A549 (cell line): ENCODE results near the gene DDIT4. TPM values are rescaled to one million over a fixed set of nuclear protein-coding genes. Genes with fewer than 3 reads are reported as not detected.

Experiments
- ATAC-seq, 2 experiments: fragments of 200-7000 bp in 1 of 2; fragments of >200 bp in 1 of 2; cut with Nextera tagmentation in 1 of 2; cut with Tn5 transposase in 1 of 2; 3 replicates each; pipeline versions ENCODE4 v1.8.0 to v1.9.1; 2018 to 2020; ENCODE audit warnings: mild to moderate bottlenecking in 1 of 2, moderate library complexity in 1 of 2
- CTCF ChIA-PET: fragments of 300-600 bp; sonication (Branson Sonifier 250); formaldehyde crosslinking; extraction: SDS; loops from one replicate; lab custom pipeline; 2021; ENCODE audit warnings: antibody characterized with exemption, inconsistent platforms; lab: Yijun Ruan, JAX
- POLR2A ChIA-PET: fragments of 350-600 bp; formaldehyde crosslinking; extraction: SDS; loops from one replicate; lab custom pipeline; 2021; ENCODE audit warnings: antibody characterized with exemption, inconsistent platforms; lab: Yijun Ruan, JAX
- DNase-seq, 2 experiments: peaks; one replicate each; pipeline versions ENCODE4 v3.0.0 to v3.0.0-alpha.2; 2011 to 2016; ENCODE audit warnings: low read depth in 1 of 2, low spot score in 1 of 2
- FAIRE-seq: peaks from 2 replicates; lab custom pipeline; 2011; peaks lifted over from hg19 to GRCh38; lab: Jason Lieb, UNC
- H3K27ac ChIP-seq, 2 experiments: fragments of >200 bp; sonication (Bioruptor Twin); formaldehyde crosslinking; 3 replicates each; pipeline ENCODE4 v1.5.1; 2016 to 2017
- H3K4me1 ChIP-seq: fragments of >200 bp; sonication (Bioruptor Twin); formaldehyde crosslinking; 3 replicates; pipeline ENCODE4 v1.6.1; 2016
- H3K4me2 ChIP-seq: fragments of >200 bp; sonication (Bioruptor Twin); formaldehyde crosslinking; 3 replicates; pipeline ENCODE4 v1.6.1; 2016
- H3K4me3 ChIP-seq: fragments of >200 bp; sonication (Bioruptor Twin); formaldehyde crosslinking; 3 replicates; pipeline ENCODE4 v1.5.1; 2016
- H3K9me3 ChIP-seq: fragments of >200 bp; sonication (Bioruptor Twin); formaldehyde crosslinking; 3 replicates; pipeline ENCODE4 v1.6.1; 2016
- BCL3 ChIP-seq: fragments of >200 bp; sonication (Bioruptor Twin); formaldehyde crosslinking; IDR thresholded peaks from 3 replicates; pipeline ENCODE4 v1.6.1; 2016
- CBX2 ChIP-seq: fragments of 200-600 bp; sonication (generic); IDR thresholded peaks from 2 replicates; pipeline ENCODE4 v1.6.1; 2016; ENCODE audit warnings: low read depth, mild to moderate bottlenecking, borderline replicate concordance
- CEBPB ChIP-seq, 2 experiments: fragments of >200 bp in 1 of 2; sonication (Bioruptor Twin) in 1 of 2; formaldehyde crosslinking in 1 of 2; IDR thresholded peaks; 2 replicates each; pipeline ENCODE4 v1.6.1; 2012 to 2016
- CHD2 ChIP-seq: fragments of 150-350 bp; IDR thresholded peaks from 2 replicates; pipeline ENCODE4 v1.6.1; 2014; ENCODE audit warnings: low read length; ENCODE audit not compliant: partially characterized antibody
- CHD4 ChIP-seq: fragments of 200-600 bp; sonication (generic); IDR thresholded peaks from 2 replicates; pipeline ENCODE4 v1.6.1; 2016; ENCODE audit warnings: antibody characterized with exemption, mild to moderate bottlenecking, borderline replicate concordance
- E2F6 ChIP-seq: IDR thresholded peaks from 2 replicates; pipeline ENCODE4 v1.6.1; 2012; ENCODE audit warnings: low read depth, borderline replicate concordance
- EHMT2 ChIP-seq: fragments of 200-600 bp; sonication (generic); IDR thresholded peaks from 2 replicates; pipeline ENCODE4 v1.6.1; 2016; ENCODE audit warnings: antibody characterized with exemption, low read depth, mild to moderate bottlenecking, moderate library complexity
- ELK1 ChIP-seq: fragments of 150-350 bp; IDR thresholded peaks from 2 replicates; pipeline ENCODE4 v1.6.1; 2014; ENCODE audit warnings: low read depth, mild to moderate bottlenecking, low read length
- GATA3 ChIP-seq: IDR thresholded peaks from 2 replicates; pipeline ENCODE4 v1.6.1; 2012; ENCODE audit warnings: borderline replicate concordance
- HDAC2 ChIP-seq: fragments of 200-600 bp; sonication (generic); IDR thresholded peaks from 2 replicates; pipeline ENCODE4 v1.6.1; 2016
- HMGXB4 ChIP-seq: fragments of 250-450 bp; sonication (Bioruptor Pico); IDR thresholded peaks from 2 replicates; pipeline ENCODE4 v1.5.0; 2021; ENCODE audit warnings: mild to moderate bottlenecking, moderate library complexity, borderline replicate concordance
- HOXB13 ChIP-seq: fragments of 250-450 bp; sonication (Bioruptor Pico); IDR thresholded peaks from 2 replicates; pipeline ENCODE4 v1.5.0; 2020; ENCODE audit warnings: low read depth, mild to moderate bottlenecking, moderate library complexity
- JUN ChIP-seq, 2 experiments: fragments of >200 bp; sonication (Bioruptor Twin); formaldehyde crosslinking; IDR thresholded peaks; 2 replicates in 1 of 2; 3 replicates in 1 of 2; pipeline ENCODE4 v1.6.1; 2016 to 2017
- JUNB ChIP-seq: fragments of >200 bp; sonication (Bioruptor Twin); formaldehyde crosslinking; IDR thresholded peaks from 2 replicates; pipeline ENCODE4 v1.6.1; 2016
- KDM1A ChIP-seq: fragments of 200-600 bp; sonication (generic); IDR thresholded peaks from 2 replicates; pipeline ENCODE4 v1.6.1; 2016; ENCODE audit warnings: low read depth, mild to moderate bottlenecking
- KDM5A ChIP-seq: fragments of 200-600 bp; sonication (generic); IDR thresholded peaks from 2 replicates; pipeline ENCODE4 v1.6.1; 2016; ENCODE audit warnings: antibody characterized with exemption, mild to moderate bottlenecking
- MAFK ChIP-seq: fragments of 450-650 bp; IDR thresholded peaks from 2 replicates; pipeline ENCODE4 v1.6.1; 2014; ENCODE audit not compliant: partially characterized antibody
- MAX ChIP-seq: IDR thresholded peaks from 2 replicates; pipeline ENCODE4 v1.6.1; 2012
- MAZ ChIP-seq: fragments of 150-350 bp; IDR thresholded peaks from 2 replicates; pipeline ENCODE4 v1.6.1; 2014; ENCODE audit warnings: antibody characterized with exemption, low read depth, low read length, borderline replicate concordance
- NPAS2 ChIP-seq: fragments of 250-450 bp; sonication (Bioruptor Pico); IDR thresholded peaks from 2 replicates; pipeline ENCODE4 v1.8.0; 2022; ENCODE audit warnings: mild to moderate bottlenecking, moderate library complexity, borderline replicate concordance
- POLR2A ChIP-seq: IDR thresholded peaks from 2 replicates; pipeline ENCODE4 v1.6.1; 2012; ENCODE audit warnings: mild to moderate bottlenecking, low read length
- RAD21 ChIP-seq, 2 experiments: fragments of >200 bp in 1 of 2; sonication (Bioruptor Twin) in 1 of 2; formaldehyde crosslinking in 1 of 2; IDR thresholded peaks in 1 of 2; conservative IDR thresholded peaks in 1 of 2; 2 replicates in 1 of 2; 3 replicates in 1 of 2; pipeline ENCODE4 v1.6.1; 2012 to 2018; ENCODE audit warnings: inconsistent platforms in 1 of 2
- RNF2 ChIP-seq: fragments of 200-600 bp; sonication (generic); IDR thresholded peaks from 2 replicates; pipeline ENCODE4 v1.6.1; 2016; ENCODE audit warnings: low read depth, mild to moderate bottlenecking, antibody characterized with exemption, moderate library complexity, borderline replicate concordance
- TFCP2L1 ChIP-seq: fragments of 250-450 bp; sonication (Bioruptor Pico); IDR thresholded peaks from 2 replicates; pipeline ENCODE4 v1.5.0; 2021; ENCODE audit warnings: mild to moderate bottlenecking
- TP53 ChIP-seq: fragments of 250-450 bp; sonication (Bioruptor Pico); IDR thresholded peaks from 2 replicates; pipeline ENCODE4 v1.5.0; 2021; ENCODE audit warnings: mild to moderate bottlenecking, moderate library complexity
- ZSCAN20 ChIP-seq: fragments of 250-450 bp; sonication (Bioruptor Pico); IDR thresholded peaks from 2 replicates; pipeline ENCODE4 v1.8.0; 2022; ENCODE audit warnings: mild to moderate bottlenecking, moderate library complexity
- WGBS: methylation state at CpG from one replicate; pipeline ENCODE4 v1.1.6; 2017; ENCODE audit errors: missing lambda C conversion rate; 5-methylcytosine and 5-hydroxymethylcytosine counted together
- polyA plus RNA-seq, 4 experiments: library from polyadenylated mRNA; depleted of rRNA in 3 of 4; stranded (reverse); fragments of >200 nt; fragmentation: RNase III in 1 of 4; extraction: RNeasy Plus Mini Kit Qiagen cat#74134 plus additional on column Dnase treatment in 1 of 4; gene quantifications; 2 replicates in 3 of 4; 3 replicates in 1 of 4; pipeline ENCODE4 v1.2.3, GENCODE V29; 2011 to 2017

The DDIT4 gene
- polyA plus RNA-seq, 2 of the 4 experiments (the other 2 are of a cell fraction) = 239 to 392 TPM

GRCh38 chr10:72260976-72261783, 12.5 kb upstream of the DDIT4 start:
- peak; percentile 38 to 41 for ATAC-seq
- peak in 1 of 2 experiments; percentile 69 for DNase-seq
- TF ChIP-seq HDAC2 (no peak), E2F6 (peak; percentile 55; the same call in 1 of the 2 replicates), POLR2A (peak; percentile 32), TP53 (CRISPR knock-in tag) (peak; percentile 55; the same call in 1 of the 2 replicates), HMGXB4 (CRISPR knock-in tag) (0 out of 2 replicates have a peak, but pooled peaks have one; percentile 34), CEBPB (IDR thresholded peaks at IDR 0.05) (no peak), MAZ (peak; percentile 3; the same call in 1 of the 2 replicates), ZSCAN20 (CRISPR knock-in tag) (0 out of 2 replicates have a peak, but pooled peaks have one; percentile 2), JUN (IDR thresholded peaks at IDR 0.05) (peak; percentile 54 to 65; a peak in 2 of 5 replicates)
- TF ChIP-seq, all 56 proteins: peak for 7
- CTCF ChIA-PET = interaction anchor here (0.7 to 2.8 kb wide), 11 partner anchors 8 to 135 kb away, joined by 3 to 29 read pairs (median 5); partner anchors contain the start of gene DDIT4
- Histone ChIP-seq H3K4me3 (peak overlapping the region; percentile 41), H3K4me1 (peaks cover 79% of the 10 kb centered on the region), H3K4me2 (peak overlapping the region; percentile 95), H3K27ac (peak overlapping the region; percentile 99 to 100), H3K9me3 (no peaks in the 10 kb centered on the region)
- no peak for FAIRE-seq
- WGBS = 2% methylated on average over 17 of the region's 30 CpGs
- POLR2A ChIA-PET = interaction anchor here (0.6 to 4.8 kb wide), 11 partner anchors 13 to 850 kb away, joined by 3 to 155 read pairs (median 6); partner anchors contain the start of genes ANAPC16, ASCC1 and DDIT4

- TF ChIP-seq TP53 (CRISPR knock-in tag) (no peak), NPAS2 (no peak), ELK1 (no peak), BCL3 (no peak), KDM1A (no peak), EHMT2 (no peak), CHD2 (no peak), GATA3 (no peak; the same call in 1 of the 2 replicates), MAFK (no peak), MAX (no peak), HOXB13 (CRISPR knock-in tag) (no peak), CBX2 (no peak), JUNB (no peak), RNF2 (no peak), CHD4 (no peak), MAZ (no peak), TFCP2L1 (no peak), KDM5A (no peak), RAD21 (conservative IDR thresholded peaks at IDR 0.05 in 1 of 2, IDR thresholded peaks at IDR 0.05 in 1 of 2) (no peak)
- TF ChIP-seq, all 56 proteins: peak for 0
- DNase-seq (no peak), ATAC-seq (peak; percentile 1 to 2; a peak in 1 of 6 replicates), FAIRE-seq (no peak)
- Histone ChIP-seq H3K4me3 (peak overlapping the region; percentile 41; the same call in 2 of the 3 replicates), H3K4me1 (peaks cover 76% of the 10 kb centered on the region), H3K9me3 (no peaks in the 10 kb centered on the region), H3K4me2 (peak overlapping the region; percentile 95), H3K27ac (peak overlapping the region; percentile 99 to 100)
- 92% methylated on average over 7 of the region's 7 CpGs for WGBS
- ChIA-PET POLR2A (interaction anchor here (1.5 to 4.8 kb wide), 3 partner anchors 12 to 58 kb away, joined by 4 to 155 read pairs (median 19); partner anchors contain the start of gene DDIT4), CTCF (interaction anchor here (0.6 to 2.8 kb wide), 6 partner anchors 8 to 67 kb away, joined by 3 to 29 read pairs (median 8); partner anchors contain the start of gene DDIT4)
Observed at GRCh38 chr10:72261784-72262404, 11.8 kb upstream of the DDIT4 start.
